ENCODE results near the gene NFYC. TPM values are rescaled to one million over a fixed set of nuclear protein-coding genes. Genes with fewer than 3 reads are reported as not detected.
"Not testable (repeated sequence)": the region's sequence is repeated elsewhere in the genome, so short reads cannot be mapped to it uniquely, and the experiment has no call there.

NFYC gene
- total RNA-seq, 3 donors from 2014 or later = 42.7 to 69.7 (median 55.7) TPM

- H3K4me3 ChIP-seq = no peak overlapping the region
- H3K4me1 ChIP-seq = peaks cover 0 to 26% of the 10 kb centered on the region in 2 donors
- H3K27me3 ChIP-seq = no peaks in the 10 kb centered on the region
- TF ChIP-seq, protein P1, sequence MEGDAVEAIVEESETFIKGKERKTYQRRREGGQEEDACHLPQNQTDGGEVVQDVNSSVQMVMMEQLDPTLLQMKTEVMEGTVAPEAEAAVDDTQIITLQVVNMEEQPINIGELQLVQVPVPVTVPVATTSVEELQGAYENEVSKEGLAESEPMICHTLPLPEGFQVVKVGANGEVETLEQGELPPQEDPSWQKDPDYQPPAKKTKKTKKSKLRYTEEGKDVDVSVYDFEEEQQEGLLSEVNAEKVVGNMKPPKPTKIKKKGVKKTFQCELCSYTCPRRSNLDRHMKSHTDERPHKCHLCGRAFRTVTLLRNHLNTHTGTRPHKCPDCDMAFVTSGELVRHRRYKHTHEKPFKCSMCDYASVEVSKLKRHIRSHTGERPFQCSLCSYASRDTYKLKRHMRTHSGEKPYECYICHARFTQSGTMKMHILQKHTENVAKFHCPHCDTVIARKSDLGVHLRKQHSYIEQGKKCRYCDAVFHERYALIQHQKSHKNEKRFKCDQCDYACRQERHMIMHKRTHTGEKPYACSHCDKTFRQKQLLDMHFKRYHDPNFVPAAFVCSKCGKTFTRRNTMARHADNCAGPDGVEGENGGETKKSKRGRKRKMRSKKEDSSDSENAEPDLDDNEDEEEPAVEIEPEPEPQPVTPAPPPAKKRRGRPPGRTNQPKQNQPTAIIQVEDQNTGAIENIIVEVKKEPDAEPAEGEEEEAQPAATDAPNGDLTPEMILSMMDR (IDR thresholded peaks at IDR 0.05) = no peak
- TF ChIP-seq POLR2A (IDR thresholded peaks at IDR 0.05) (no peak), POLR2AphosphoS5 (IDR thresholded peaks at IDR 0.05) (peak in 1 of 3 donors; percentile 21)
- DNase-seq (ENCODE audit: low spot score in 2 of 2) = peak in 1 of 2 donors; percentile 44
- no peaks in the 10 kb centered on the region for H3K9me3 ChIP-seq
- peak overlapping the region; percentile 49 to 82 for H3K27ac ChIP-seq
- intact Hi-C loops (cut with DNase I; ENCODE audit: low total_unique reads) = no loop called here
- H3K36me3 ChIP-seq = no peaks in the 10 kb centered on the region
Observed at GRCh38 chr1:40723196-40723955, 31.9 kb downstream of the NFYC start.

GRCh38 chr1:40727662-40728061 lies 36.2 kb downstream of the NFYC start:
- H3K36me3 ChIP-seq; H3K27me3 ChIP-seq; intact Hi-C loops (cut with DNase I; ENCODE audit: low total_unique reads); DNase-seq (ENCODE audit: low spot score in 2 of 2); H3K4me3 ChIP-seq; H3K27ac ChIP-seq; H3K9me3 ChIP-seq: not testable (repeated sequence)
- H3K4me1 ChIP-seq = peaks cover 0 to 20% of the 10 kb centered on the region in 2 donors

DNA sequence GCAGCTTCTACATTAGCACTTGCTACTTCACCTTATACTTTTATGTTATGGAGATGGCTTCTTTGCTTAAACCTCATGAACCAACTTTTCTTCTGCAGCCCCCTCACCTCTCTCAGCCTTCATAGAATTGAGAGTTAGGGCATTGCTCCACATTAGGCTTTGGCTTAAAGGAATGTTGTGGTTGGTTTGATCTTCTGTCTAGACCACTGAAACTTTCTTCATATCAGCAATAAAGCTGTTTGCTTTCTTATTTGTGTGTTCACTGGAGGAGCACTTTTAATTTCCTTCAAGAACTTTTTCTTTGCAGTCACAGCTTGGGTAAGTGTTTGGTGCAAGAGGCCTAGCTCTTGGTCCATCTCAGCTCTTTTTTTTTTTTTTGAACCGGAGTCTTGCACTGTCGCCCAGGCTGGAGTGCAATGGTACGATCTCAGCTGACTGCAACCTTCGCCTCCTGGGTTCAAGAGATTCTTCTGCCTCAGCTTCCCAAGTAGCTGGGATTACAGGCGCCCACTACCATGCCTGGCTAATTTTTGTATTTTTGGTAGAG lies 37.9 kb downstream of the NFYC start:
- H3K9me3 ChIP-seq; H3K36me3 ChIP-seq; intact Hi-C loops (cut with DNase I; ENCODE audit: low total_unique reads); H3K27me3 ChIP-seq; DNase-seq (ENCODE audit: low spot score in 2 of 2); H3K27ac ChIP-seq; H3K4me1 ChIP-seq; H3K4me3 ChIP-seq: not testable (repeated sequence)

DNA sequence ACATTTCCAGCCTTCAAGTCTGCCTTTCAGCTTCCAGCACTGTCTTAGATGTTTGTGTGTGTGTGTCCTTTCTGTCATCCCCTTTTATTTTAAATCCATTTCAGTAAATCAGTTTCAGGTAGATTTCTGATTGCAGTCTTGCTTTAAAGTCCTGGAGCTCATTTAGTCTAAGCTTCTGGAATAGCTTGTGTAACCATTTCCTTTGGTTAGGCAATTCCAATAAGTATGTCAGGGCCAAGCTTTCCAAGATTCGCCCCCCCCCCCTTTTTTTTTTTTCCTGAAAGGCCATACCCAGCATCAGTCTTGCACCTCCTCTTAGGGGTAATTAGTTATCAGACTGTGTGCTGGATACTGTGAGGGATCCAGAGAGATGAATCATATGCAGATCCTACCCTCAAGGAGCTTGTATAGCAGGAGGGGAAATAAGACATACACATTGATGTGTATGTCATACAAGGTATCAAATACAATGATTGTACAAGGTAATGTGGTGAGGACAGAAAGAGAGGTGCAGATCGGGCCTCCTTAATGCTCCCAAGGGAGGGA lies 41.3 kb downstream of the NFYC start:
- no peak for DNase-seq (ENCODE audit: low spot score in 2 of 2)
- Histone ChIP-seq H3K36me3 (no peaks in the 10 kb centered on the region), H3K4me3 (no peak overlapping the region), H3K9me3 (peaks cover 0 to 3% of the 10 kb centered on the region in 2 donors), H3K27me3 (no peaks in the 10 kb centered on the region), H3K27ac (peak overlapping the region in 1 of 2 donors; percentile 25), H3K4me1 (no peaks in the 10 kb centered on the region)
- intact Hi-C loops (cut with DNase I; ENCODE audit: low total_unique reads) = no loop called here
- TF ChIP-seq POLR2A (IDR thresholded peaks at IDR 0.05) (no peak), POLR2AphosphoS5 (IDR thresholded peaks at IDR 0.05) (no peak)
- TF ChIP-seq, protein P1 (IDR thresholded peaks at IDR 0.05) = no peak

GRCh38 chr1:40734882-40735628 lies 43.6 kb downstream of the NFYC start:
- intact Hi-C loops (cut with DNase I; ENCODE audit: low total_unique reads) = no loop called here
- peak overlapping the region in 1 of 2 donors; percentile 75 for H3K27ac ChIP-seq
- H3K36me3 ChIP-seq = no peaks in the 10 kb centered on the region
- TF ChIP-seq POLR2AphosphoS5 (IDR thresholded peaks at IDR 0.05) = no peak
- TF ChIP-seq, protein P1 (IDR thresholded peaks at IDR 0.05) = no peak
- no peak for TF ChIP-seq POLR2A (IDR thresholded peaks at IDR 0.05)
- DNase-seq (ENCODE audit: low spot score in 2 of 2) = no peak
- no peaks in the 10 kb centered on the region for H3K27me3 ChIP-seq
- H3K4me3 ChIP-seq = no peak overlapping the region
- H3K4me1 ChIP-seq = peaks cover 0 to 4% of the 10 kb centered on the region in 2 donors
- H3K9me3 ChIP-seq = peaks cover 0 to 3% of the 10 kb centered on the region in 2 donors

Measured in breast epithelium (tissue), 4 donors.